ENCODE data around the gene AMPD3. TPM values are rescaled to one million over a fixed set of nuclear protein-coding genes. Genes with fewer than 3 reads are reported as not detected.
A peak's percentile ranks its signal among the peaks of the same experiment; 100 is the strongest.

Gene AMPD3
- total and polyA plus RNA-seq, 2 donors (not counting 1 experiment from before 2014, with no cell fraction given) = 40.1 to 85.5 TPM

- H3K4me1 Mint-ChIP-seq = peaks cover 76% of the 10 kb centered on the region
- peak overlapping the region; percentile 21 for H3K27ac Mint-ChIP-seq
- no peak overlapping the region for H3K9ac ChIP-seq (ENCODE audit: low read length)
- peaks cover 2% of the 10 kb centered on the region for H3K9me3 Mint-ChIP-seq (ENCODE audit: insufficient read depth)
- intact Hi-C loops (cut with micrococcal nuclease) = loop anchor here (5.0 kb wide), 1 partner anchor 35 kb away; no protein-coding TSS in a partner anchor
- peaks cover 45 to 55% of the 10 kb centered on the region in 2 donors for H3K4me1 ChIP-seq (ENCODE audit: control insufficient read depth in 2 of 2, insufficient read depth in 2 of 2, low read length in 2 of 2)
- H3K4me3 Mint-ChIP-seq = no peak overlapping the region
- H3K4me2 ChIP-seq (replicated peaks; ENCODE audit: low read depth, low read length, poor library complexity, severe bottlenecking) = peak overlapping the region; percentile 16
- no peaks in the 10 kb centered on the region for H3K27me3 Mint-ChIP-seq
- H3K27me3 ChIP-seq (replicated peaks in 1 of 4; ENCODE audit: control extremely low read depth in 1 of 4, control insufficient read depth in 3 of 4, insufficient read depth in 4 of 4, low read length in 3 of 4) = no peaks in the 10 kb centered on the region
- no peak overlapping the region for H2AFZ ChIP-seq (ENCODE audit: insufficient read depth, low read depth, low read length, poor library complexity, severe bottlenecking)
- ATAC-seq (ENCODE audit: low read depth) = no peak
- POLR2A ChIA-PET = no interaction called here
- peaks cover 80% of the 10 kb centered on the region for H3K79me2 ChIP-seq (ENCODE audit: control insufficient read depth, insufficient read depth, low read length)
- H3K27ac ChIP-seq (ENCODE audit: low read length in 2 of 2) = peak overlapping the region in 1 of 2 donors; percentile 46
- CTCF ChIA-PET = interaction anchor here (0.8 to 2.8 kb wide), 4 partner anchors 103 to 132 kb away, joined by 3 to 15 read pairs (median 3); no protein-coding TSS in a partner anchor
- H3K9me3 ChIP-seq (ENCODE audit: control extremely low read depth in 1 of 3, control insufficient read depth in 2 of 3, insufficient read depth in 1 of 3, low read length in 2 of 3) = no peaks in the 10 kb centered on the region
- DNase-seq = no peak
- H4K20me1 ChIP-seq (ENCODE audit: control insufficient read depth, insufficient read depth, low read length, poor library complexity, severe bottlenecking) = no peaks in the 10 kb centered on the region
- TF ChIP-seq, protein P1, sequence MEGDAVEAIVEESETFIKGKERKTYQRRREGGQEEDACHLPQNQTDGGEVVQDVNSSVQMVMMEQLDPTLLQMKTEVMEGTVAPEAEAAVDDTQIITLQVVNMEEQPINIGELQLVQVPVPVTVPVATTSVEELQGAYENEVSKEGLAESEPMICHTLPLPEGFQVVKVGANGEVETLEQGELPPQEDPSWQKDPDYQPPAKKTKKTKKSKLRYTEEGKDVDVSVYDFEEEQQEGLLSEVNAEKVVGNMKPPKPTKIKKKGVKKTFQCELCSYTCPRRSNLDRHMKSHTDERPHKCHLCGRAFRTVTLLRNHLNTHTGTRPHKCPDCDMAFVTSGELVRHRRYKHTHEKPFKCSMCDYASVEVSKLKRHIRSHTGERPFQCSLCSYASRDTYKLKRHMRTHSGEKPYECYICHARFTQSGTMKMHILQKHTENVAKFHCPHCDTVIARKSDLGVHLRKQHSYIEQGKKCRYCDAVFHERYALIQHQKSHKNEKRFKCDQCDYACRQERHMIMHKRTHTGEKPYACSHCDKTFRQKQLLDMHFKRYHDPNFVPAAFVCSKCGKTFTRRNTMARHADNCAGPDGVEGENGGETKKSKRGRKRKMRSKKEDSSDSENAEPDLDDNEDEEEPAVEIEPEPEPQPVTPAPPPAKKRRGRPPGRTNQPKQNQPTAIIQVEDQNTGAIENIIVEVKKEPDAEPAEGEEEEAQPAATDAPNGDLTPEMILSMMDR (IDR thresholded peaks at IDR 0.05) = no peak
- TF ChIP-seq EZH2 (IDR thresholded peaks at IDR 0.05; ENCODE audit: borderline replicate concordance, insufficient read depth, low read depth, low read length, poor library complexity, severe bottlenecking) = no peak
- H3K4me3 ChIP-seq (ENCODE audit: control extremely low read depth in 1 of 5, extremely low read depth in 1 of 5, insufficient read depth in 1 of 5, low read depth in 2 of 5, low read length in 4 of 5) = no peak overlapping the region
- H3K36me3 ChIP-seq (replicated peaks in 1 of 2; ENCODE audit: control extremely low read depth in 1 of 2, control insufficient read depth in 1 of 2, extremely low read depth in 1 of 2, insufficient read depth in 2 of 2, low read length in 1 of 2) = peaks cover 6 to 10% of the 10 kb centered on the region in 2 experiments
Observed at GRCh38 chr11:10537600-10537999, 82.5 kb downstream of the AMPD3 start.

- peak overlapping the region in 1 of 5 experiments; percentile 11 for H3K4me3 ChIP-seq (ENCODE audit: control extremely low read depth in 1 of 5, extremely low read depth in 1 of 5, insufficient read depth in 1 of 5, low read depth in 2 of 5, low read length in 4 of 5)
- peak overlapping the region; percentile 78 for H3K4me2 ChIP-seq (replicated peaks; ENCODE audit: low read depth, low read length, poor library complexity, severe bottlenecking)
- intact Hi-C loops (cut with micrococcal nuclease) = loop anchor here (5.0 kb wide), 1 partner anchor 37 kb away; no protein-coding TSS in a partner anchor
- H3K9ac ChIP-seq (ENCODE audit: low read length) = peak overlapping the region; percentile 3
- Mint-ChIP-seq H3K27ac (no peak overlapping the region), H3K27me3 (no peaks in the 10 kb centered on the region), H3K4me1 (peaks cover 76% of the 10 kb centered on the region), H3K4me3 (no peak overlapping the region), H3K9me3 (ENCODE audit: insufficient read depth) (peaks cover 2% of the 10 kb centered on the region)
- H3K4me1 ChIP-seq (ENCODE audit: control insufficient read depth in 2 of 2, insufficient read depth in 2 of 2, low read length in 2 of 2) = peaks cover 48 to 54% of the 10 kb centered on the region in 2 donors
- POLR2A ChIA-PET = no interaction called here
- H2AFZ ChIP-seq (ENCODE audit: insufficient read depth, low read depth, low read length, poor library complexity, severe bottlenecking) = no peak overlapping the region
- peaks cover 0 to 7% (median 4%) of the 10 kb centered on the region in 3 donors for H3K9me3 ChIP-seq (ENCODE audit: control extremely low read depth in 1 of 3, control insufficient read depth in 2 of 3, insufficient read depth in 1 of 3, low read length in 2 of 3)
- CTCF ChIA-PET = interaction anchor here (0.6 to 2.8 kb wide), 3 partner anchors 120 to 133 kb away, joined by 3 to 15 read pairs (median 3); no protein-coding TSS in a partner anchor
- no peak for ATAC-seq (ENCODE audit: low read depth)
- H3K79me2 ChIP-seq (ENCODE audit: control insufficient read depth, insufficient read depth, low read length) = peaks cover 71% of the 10 kb centered on the region
- WGBS (ENCODE audit: insufficient coverage) = no CpG with 5 or more reads among the region's 1 CpG
- DNase-seq = no peak
- H3K36me3 ChIP-seq (replicated peaks in 1 of 2; ENCODE audit: control extremely low read depth in 1 of 2, control insufficient read depth in 1 of 2, extremely low read depth in 1 of 2, insufficient read depth in 2 of 2, low read length in 1 of 2) = peaks cover 0 to 3% of the 10 kb centered on the region in 2 experiments
- H3K27ac ChIP-seq (ENCODE audit: low read length in 2 of 2) = no peak overlapping the region
- H3K27me3 ChIP-seq (replicated peaks in 1 of 4; ENCODE audit: control extremely low read depth in 1 of 4, control insufficient read depth in 3 of 4, insufficient read depth in 4 of 4, low read length in 3 of 4) = no peaks in the 10 kb centered on the region
- TF ChIP-seq, protein P1 (IDR thresholded peaks at IDR 0.05) = no peak
- TF ChIP-seq EZH2 (IDR thresholded peaks at IDR 0.05; ENCODE audit: borderline replicate concordance, insufficient read depth, low read depth, low read length, poor library complexity, severe bottlenecking) = no peak
- no peaks in the 10 kb centered on the region for H4K20me1 ChIP-seq (ENCODE audit: control insufficient read depth, insufficient read depth, low read length, poor library complexity, severe bottlenecking)
Observed at GRCh38 chr11:10538924-10539323, 83.9 kb downstream of the AMPD3 start.
